ENCODE measurements around the gene RPS23. TPM values are rescaled to one million over a fixed set of nuclear protein-coding genes. Genes with fewer than 3 reads are reported as not detected.

RPS23 gene
- total RNA-seq, 3 donors from 2014 or later: 2,570 to 2,655 (median 2,586) TPM

DNA sequence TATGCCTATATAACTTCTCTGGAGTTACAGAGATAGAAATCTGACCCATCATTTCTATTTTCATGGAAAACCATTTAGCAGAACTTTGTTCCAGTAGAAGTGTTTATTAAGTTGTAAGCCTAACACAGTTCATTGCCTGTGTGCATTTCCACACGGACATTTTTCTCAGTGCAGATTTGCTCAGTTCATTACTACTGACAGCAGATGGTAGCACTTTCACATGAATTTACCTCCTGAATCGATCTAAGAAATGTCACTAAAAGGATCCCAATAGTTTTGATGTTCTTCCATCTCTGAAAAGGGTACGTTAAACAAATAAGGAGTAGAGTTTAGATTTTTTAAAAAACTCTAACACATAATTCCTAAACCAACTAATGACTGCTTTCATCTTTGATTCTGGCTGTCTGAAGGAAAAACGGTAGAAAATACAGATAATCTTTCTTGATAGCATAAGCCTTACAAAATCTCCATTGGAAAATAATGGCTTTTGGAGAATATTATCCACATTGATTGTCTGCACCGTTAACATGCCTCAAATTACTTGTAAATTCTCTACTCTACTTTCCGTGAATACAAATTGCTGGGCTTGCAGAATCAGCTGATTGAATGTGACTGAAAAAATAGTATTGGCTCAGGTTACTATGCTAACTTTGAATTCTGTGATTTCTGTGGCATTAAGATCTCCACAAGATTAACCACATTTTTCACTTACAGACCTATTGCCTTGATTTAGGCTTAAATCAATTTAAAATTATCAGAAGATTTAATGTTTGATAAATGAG is 33.1 kb downstream of the RPS23 start:
- Mint-ChIP-seq H3K27me3 (ENCODE audit: low read depth) (no peaks in the 10 kb centered on the region), H3K9me3 (peaks cover 16% of the 10 kb centered on the region), H3K36me3 (ENCODE audit: insufficient read depth) (peaks cover 13% of the 10 kb centered on the region), H3K4me1 (ENCODE audit: low read depth) (no peaks in the 10 kb centered on the region), H3K4me3 (no peak overlapping the region)
- no peak for ATAC-seq
- no peak for DNase-seq

DNA sequence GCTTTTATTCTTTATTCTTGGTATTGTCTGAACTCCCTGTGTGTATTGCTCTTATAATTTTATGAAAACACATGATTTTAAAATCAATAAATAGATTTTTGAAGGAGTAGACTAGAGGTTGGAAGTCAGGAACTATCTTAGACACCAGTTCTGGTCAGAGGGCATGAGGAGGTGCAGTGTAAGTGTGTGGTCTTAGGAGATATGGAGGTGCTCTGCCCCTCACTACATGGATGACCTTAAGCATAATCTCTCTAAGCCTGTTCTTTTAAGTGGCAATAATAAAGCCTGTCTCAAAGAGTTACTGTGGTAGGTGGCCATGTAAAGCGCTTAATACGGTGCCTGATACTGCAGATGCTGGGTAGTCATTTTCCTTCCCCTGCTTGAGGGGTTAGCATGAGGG is 34.0 kb downstream of the RPS23 start:
- H3K4me3 Mint-ChIP-seq: no peak overlapping the region
- H3K9me3 Mint-ChIP-seq: peaks cover 16% of the 10 kb centered on the region
- peaks cover 13% of the 10 kb centered on the region for H3K36me3 Mint-ChIP-seq (ENCODE audit: insufficient read depth)
- DNase-seq (no peak), ATAC-seq (no peak)
- no peaks in the 10 kb centered on the region for H3K4me1 Mint-ChIP-seq (ENCODE audit: low read depth)
- no peaks in the 10 kb centered on the region for H3K27me3 Mint-ChIP-seq (ENCODE audit: low read depth)

DNA sequence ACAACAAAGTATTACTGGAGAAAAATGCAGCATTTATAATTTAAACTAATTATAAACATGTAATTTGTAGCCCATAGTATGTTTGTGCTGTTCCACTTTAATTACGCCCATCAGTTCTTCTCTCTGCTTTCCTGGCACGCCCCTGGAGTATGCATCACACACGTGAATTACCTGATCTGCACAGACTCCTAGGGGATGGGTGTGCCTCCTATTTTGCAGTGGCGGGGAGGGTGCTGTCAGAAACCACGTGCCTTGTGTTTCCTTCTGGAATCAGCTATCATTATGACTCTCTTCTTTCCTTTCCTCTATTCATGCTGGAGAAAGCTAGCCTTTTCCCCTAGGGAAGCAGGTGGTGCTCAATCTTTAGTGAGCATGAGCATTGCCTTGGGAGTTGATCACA is 43.3 kb downstream of the RPS23 start:
- DNase-seq (no peak), ATAC-seq (no peak)
- no peaks in the 10 kb centered on the region for H3K4me1 Mint-ChIP-seq (ENCODE audit: low read depth)
- H3K9me3 Mint-ChIP-seq: no peaks in the 10 kb centered on the region
- no peak overlapping the region for H3K4me3 Mint-ChIP-seq
- no peaks in the 10 kb centered on the region for H3K36me3 Mint-ChIP-seq (ENCODE audit: insufficient read depth)
- H3K27me3 Mint-ChIP-seq (ENCODE audit: low read depth): no peaks in the 10 kb centered on the region

DNA sequence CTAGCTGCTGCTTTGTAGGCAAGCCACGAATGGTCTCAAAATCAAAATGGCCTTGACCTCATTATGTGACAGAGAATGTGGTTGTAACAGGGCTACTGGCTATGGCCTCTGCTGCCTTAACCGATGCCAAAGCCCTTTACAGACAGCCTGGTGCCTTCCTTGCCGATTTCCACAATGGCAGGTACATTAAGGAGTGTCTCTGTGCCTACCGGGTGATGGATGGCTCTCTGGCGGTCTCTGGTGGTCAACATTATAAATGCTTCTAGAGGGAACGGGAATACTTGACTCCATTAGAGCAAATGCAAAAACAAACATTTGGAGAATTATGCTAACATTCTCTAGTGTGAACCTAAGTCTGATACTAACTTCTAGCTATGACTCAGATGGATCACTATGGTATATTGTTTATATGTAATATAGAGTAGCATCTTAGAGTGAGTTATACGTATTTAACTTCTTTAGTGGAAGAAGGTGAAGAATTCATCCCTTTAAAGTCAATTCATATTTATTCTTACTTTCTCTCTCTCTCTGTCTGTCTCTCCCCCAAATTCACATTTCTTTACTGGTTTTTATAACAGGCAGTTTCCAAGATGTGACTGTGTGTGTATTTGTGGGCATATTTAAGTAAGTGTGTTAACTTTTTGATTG is 52.5 kb downstream of the RPS23 start:
- DNase-seq (peak; percentile 43), ATAC-seq (peak; percentile 84 to 87)
- H3K27me3 Mint-ChIP-seq (ENCODE audit: low read depth): no peaks in the 10 kb centered on the region
- no peaks in the 10 kb centered on the region for H3K4me1 Mint-ChIP-seq (ENCODE audit: low read depth)
- H3K4me3 Mint-ChIP-seq: no peak overlapping the region
- no peaks in the 10 kb centered on the region for H3K36me3 Mint-ChIP-seq (ENCODE audit: insufficient read depth)
- H3K9me3 Mint-ChIP-seq: no peaks in the 10 kb centered on the region

Measured in activated T-cell treated with anti-CD3 and anti-CD28 coated beads, Interleukin-2, amount 50 U/mL, for 4 hours (primary cell).